ENCODE measurements around the gene CYP4A22.
A peak's percentile ranks its signal among the peaks of the same experiment; 100 is the strongest.
"Not testable (repeated sequence)": the region's sequence is repeated elsewhere in the genome, so short reads cannot be mapped to it uniquely, and the experiment has no call there.

Gene CYP4A22

GRCh38 chr1:47190857-47191256, 53.6 kb downstream of the CYP4A22 start:
- Histone ChIP-seq H3K9me3 (ENCODE audit: control insufficient read depth, low read length) (no peaks in the 10 kb centered on the region), H3K36me3 (ENCODE audit: control insufficient read depth, insufficient read depth, low read length) (no peaks in the 10 kb centered on the region), H3K27me3 (replicated peaks; ENCODE audit: control insufficient read depth, insufficient read depth, low read length, poor library complexity, severe bottlenecking) (no peaks in the 10 kb centered on the region), H3K4me1 (ENCODE audit: control insufficient read depth, insufficient read depth, low read length, poor library complexity, severe bottlenecking) (no peaks in the 10 kb centered on the region), H3K27ac (ENCODE audit: insufficient read depth, low read length, poor library complexity, severe bottlenecking) (no peak overlapping the region), H3K4me3 (ENCODE audit: insufficient read depth, low read depth, low read length, poor library complexity, severe bottlenecking) (no peak overlapping the region)
- DNase-seq, result no peak

- Histone ChIP-seq H3K36me3 (ENCODE audit: control insufficient read depth, insufficient read depth, low read length) (no peaks in the 10 kb centered on the region), H3K4me1 (ENCODE audit: control insufficient read depth, insufficient read depth, low read length, poor library complexity, severe bottlenecking) (no peaks in the 10 kb centered on the region), H3K4me3 (ENCODE audit: insufficient read depth, low read depth, low read length, poor library complexity, severe bottlenecking) (no peak overlapping the region), H3K9me3 (ENCODE audit: control insufficient read depth, low read length) (no peaks in the 10 kb centered on the region), H3K27me3 (replicated peaks; ENCODE audit: control insufficient read depth, insufficient read depth, low read length, poor library complexity, severe bottlenecking) (no peaks in the 10 kb centered on the region), H3K27ac (ENCODE audit: insufficient read depth, low read length, poor library complexity, severe bottlenecking) (no peak overlapping the region)
- DNase-seq, result no peak
Measured at GRCh38 chr1:47191940-47192457, 54.8 kb downstream of the CYP4A22 start.

GRCh38 chr1:47192458-47193384, 55.5 kb downstream of the CYP4A22 start:
- Histone ChIP-seq H3K4me1 (ENCODE audit: control insufficient read depth, insufficient read depth, low read length, poor library complexity, severe bottlenecking) (no peaks in the 10 kb centered on the region), H3K4me3 (ENCODE audit: insufficient read depth, low read depth, low read length, poor library complexity, severe bottlenecking) (no peak overlapping the region), H3K36me3 (ENCODE audit: control insufficient read depth, insufficient read depth, low read length) (no peaks in the 10 kb centered on the region), H3K27me3 (replicated peaks; ENCODE audit: control insufficient read depth, insufficient read depth, low read length, poor library complexity, severe bottlenecking) (no peaks in the 10 kb centered on the region), H3K27ac (ENCODE audit: insufficient read depth, low read length, poor library complexity, severe bottlenecking) (no peak overlapping the region), H3K9me3 (ENCODE audit: control insufficient read depth, low read length) (no peaks in the 10 kb centered on the region)
- peak; percentile 12 to 41 (median 37) for DNase-seq

- H3K9me3 ChIP-seq (ENCODE audit: control insufficient read depth, low read length); H3K4me3 ChIP-seq (ENCODE audit: insufficient read depth, low read depth, low read length, poor library complexity, severe bottlenecking); H3K27me3 ChIP-seq (replicated peaks; ENCODE audit: control insufficient read depth, insufficient read depth, low read length, poor library complexity, severe bottlenecking); DNase-seq; H3K27ac ChIP-seq (ENCODE audit: insufficient read depth, low read length, poor library complexity, severe bottlenecking); H3K36me3 ChIP-seq (ENCODE audit: control insufficient read depth, insufficient read depth, low read length); H3K4me1 ChIP-seq (ENCODE audit: control insufficient read depth, insufficient read depth, low read length, poor library complexity, severe bottlenecking): not testable (repeated sequence)
Measured at GRCh38 chr1:47193496-47193895, 56.3 kb downstream of the CYP4A22 start.

- H3K27ac ChIP-seq (ENCODE audit: insufficient read depth, low read length, poor library complexity, severe bottlenecking), result no peak overlapping the region
- no peaks in the 10 kb centered on the region for H3K9me3 ChIP-seq (ENCODE audit: control insufficient read depth, low read length)
- H3K27me3 ChIP-seq (replicated peaks; ENCODE audit: control insufficient read depth, insufficient read depth, low read length, poor library complexity, severe bottlenecking), result no peaks in the 10 kb centered on the region
- no peak for DNase-seq
- no peaks in the 10 kb centered on the region for H3K4me1 ChIP-seq (ENCODE audit: control insufficient read depth, insufficient read depth, low read length, poor library complexity, severe bottlenecking)
- no peak overlapping the region for H3K4me3 ChIP-seq (ENCODE audit: insufficient read depth, low read depth, low read length, poor library complexity, severe bottlenecking)
- no peaks in the 10 kb centered on the region for H3K36me3 ChIP-seq (ENCODE audit: control insufficient read depth, insufficient read depth, low read length)
Measured at GRCh38 chr1:47194311-47194710, 57.1 kb downstream of the CYP4A22 start.

GRCh38 chr1:47195981-47196380, 58.7 kb downstream of the CYP4A22 start:
- H3K27ac ChIP-seq (ENCODE audit: insufficient read depth, low read length, poor library complexity, severe bottlenecking); H3K4me1 ChIP-seq (ENCODE audit: control insufficient read depth, insufficient read depth, low read length, poor library complexity, severe bottlenecking); DNase-seq; H3K27me3 ChIP-seq (replicated peaks; ENCODE audit: control insufficient read depth, insufficient read depth, low read length, poor library complexity, severe bottlenecking); H3K4me3 ChIP-seq (ENCODE audit: insufficient read depth, low read depth, low read length, poor library complexity, severe bottlenecking); H3K9me3 ChIP-seq (ENCODE audit: control insufficient read depth, low read length); H3K36me3 ChIP-seq (ENCODE audit: control insufficient read depth, insufficient read depth, low read length): not testable (repeated sequence)

GRCh38 chr1:47196622-47197021, 59.4 kb downstream of the CYP4A22 start:
- no peaks in the 10 kb centered on the region for H3K36me3 ChIP-seq (ENCODE audit: control insufficient read depth, insufficient read depth, low read length)
- no peaks in the 10 kb centered on the region for H3K9me3 ChIP-seq (ENCODE audit: control insufficient read depth, low read length)
- H3K4me1 ChIP-seq (ENCODE audit: control insufficient read depth, insufficient read depth, low read length, poor library complexity, severe bottlenecking), result no peaks in the 10 kb centered on the region
- peaks cover 11% of the 10 kb centered on the region for H3K27me3 ChIP-seq (replicated peaks; ENCODE audit: control insufficient read depth, insufficient read depth, low read length, poor library complexity, severe bottlenecking)
- H3K4me3 ChIP-seq (ENCODE audit: insufficient read depth, low read depth, low read length, poor library complexity, severe bottlenecking), result no peak overlapping the region
- no peak for DNase-seq
- H3K27ac ChIP-seq (ENCODE audit: insufficient read depth, low read length, poor library complexity, severe bottlenecking), result no peak overlapping the region

GRCh38 chr1:47198214-47198613, 61.0 kb downstream of the CYP4A22 start:
- H3K4me1 ChIP-seq (ENCODE audit: control insufficient read depth, insufficient read depth, low read length, poor library complexity, severe bottlenecking), result no peaks in the 10 kb centered on the region
- no peaks in the 10 kb centered on the region for H3K36me3 ChIP-seq (ENCODE audit: control insufficient read depth, insufficient read depth, low read length)
- H3K9me3 ChIP-seq (ENCODE audit: control insufficient read depth, low read length), result no peaks in the 10 kb centered on the region
- no peak for DNase-seq
- H3K4me3 ChIP-seq (ENCODE audit: insufficient read depth, low read depth, low read length, poor library complexity, severe bottlenecking), result no peak overlapping the region
- H3K27ac ChIP-seq (ENCODE audit: insufficient read depth, low read length, poor library complexity, severe bottlenecking), result no peak overlapping the region
- peaks cover 11% of the 10 kb centered on the region for H3K27me3 ChIP-seq (replicated peaks; ENCODE audit: control insufficient read depth, insufficient read depth, low read length, poor library complexity, severe bottlenecking)
